ENCODE results near the gene MCRIP2. TPM values are rescaled to one million over a fixed set of nuclear protein-coding genes. Genes with fewer than 3 reads are reported as not detected.

Gene MCRIP2
- total RNA-seq, 1 donor from 2014 or later: 205 TPM

Other genes starting within 250 kb of the MCRIP2 start
- gene NME4, start 244.6 kb upstream of the MCRIP2 start, total RNA-seq: 81.6 TPM
- gene DECR2, start 239.9 kb upstream of the MCRIP2 start, total RNA-seq: 9.1 TPM
- gene RAB11FIP3, start 216.2 kb upstream of the MCRIP2 start, total RNA-seq: 25.4 TPM
- 17.7 TPM for gene CAPN15, start 114.1 kb upstream of the MCRIP2 start, total RNA-seq
- gene PRR35, start 81.4 kb upstream of the MCRIP2 start, total RNA-seq: not detected
- 0.38 TPM for gene NHLRC4, start 74.8 kb upstream of the MCRIP2 start, total RNA-seq
- 18.0 TPM for gene PIGQ, start 71.9 kb upstream of the MCRIP2 start, total RNA-seq
- 11.0 TPM for gene RAB40C, start 51.8 kb upstream of the MCRIP2 start, total RNA-seq
- 0.13 TPM for gene WFIKKN1, start 10.8 kb upstream of the MCRIP2 start, total RNA-seq
- gene METTL26, start 5.5 kb upstream of the MCRIP2 start, total RNA-seq: 52.5 TPM
- 10.8 TPM for gene WDR90, start 7.5 kb downstream of the MCRIP2 start, total RNA-seq
- gene RHOT2, start 26.3 kb downstream of the MCRIP2 start, total RNA-seq: 81.9 TPM
- gene RHBDL1, start 33.8 kb downstream of the MCRIP2 start, total RNA-seq: 2.0 TPM
- gene STUB1, start 38.6 kb downstream of the MCRIP2 start, total RNA-seq: 126 TPM
- gene JMJD8, start 42.5 kb downstream of the MCRIP2 start, total RNA-seq: 42.4 TPM
- gene WDR24, start 48.6 kb downstream of the MCRIP2 start, total RNA-seq: 7.6 TPM
- gene FBXL16, start 64.0 kb downstream of the MCRIP2 start, total RNA-seq: not detected
- gene METRN, start 73.3 kb downstream of the MCRIP2 start, total RNA-seq: 59.6 TPM
- gene ANTKMT, start 79.3 kb downstream of the MCRIP2 start, total RNA-seq: 27.5 TPM
- gene CCDC78, start 84.6 kb downstream of the MCRIP2 start, total RNA-seq: 0.32 TPM
- 13.8 TPM for gene HAGHL, start 85.3 kb downstream of the MCRIP2 start, total RNA-seq
- gene CIAO3, start 99.2 kb downstream of the MCRIP2 start, total RNA-seq: 29.2 TPM
- gene MSLN, start 118.9 kb downstream of the MCRIP2 start, total RNA-seq: 1.0 TPM
- 7.8 TPM for gene RPUSD1, start 146.6 kb downstream of the MCRIP2 start, total RNA-seq
- 3.7 TPM for gene CHTF18, start 146.8 kb downstream of the MCRIP2 start, total RNA-seq
- gene GNG13, start 158.9 kb downstream of the MCRIP2 start, total RNA-seq: not detected